B cell (primary cell): ENCODE measurements around the gene SUCLG2. TPM values are rescaled to one million over a fixed set of nuclear protein-coding genes. Genes with fewer than 3 reads are reported as not detected.

ENCODE experiments used
- ATAC-seq: fragments of 200-7000 bp; cut with Tn5 transposase; one replicate; pipeline ENCODE4 v1.10.0; 2021; ENCODE audit warnings: low read depth, mild to moderate bottlenecking, moderate number of reproducible peaks, moderate library complexity
- CTCF ChIA-PET: fragments of 350-600 bp; sonication (Branson Sonifier 250); formaldehyde crosslinking; loops from one replicate; lab custom pipeline; 2021; ENCODE audit warnings: antibody characterized with exemption, inconsistent platforms; lab: Charles Lee
- POLR2A ChIA-PET: fragments of 350-600 bp; sonication (Branson Sonifier 250); formaldehyde crosslinking; loops from one replicate; lab custom pipeline; 2021; ENCODE audit warnings: antibody characterized with exemption; lab: Charles Lee
- DNase-seq: peaks from one replicate; pipeline ENCODE4 v3.0.0; 2013
- H2AFZ ChIP-seq: 2 replicates; pipeline ENCODE4 v1.6.1; 2012; ENCODE audit warnings: mild to moderate bottlenecking, low read depth, low read length; ENCODE audit not compliant: insufficient read depth, poor library complexity, severe bottlenecking
- H3K27ac ChIP-seq, 2 donors: 1 replicate in 1 of 2; 2 replicates in 1 of 2; pipeline ENCODE4 v1.5.1; 2012 to 2013; ENCODE audit warnings: low read length in 2 of 2, mild to moderate bottlenecking in 2 of 2, moderate library complexity in 1 of 2
- H3K27me3 ChIP-seq, 4 experiments: fragments of 200-600 bp in 1 of 4; sonication (generic) in 1 of 4; replicated peaks in 1 of 4; 1 replicate in 2 of 4; 2 replicates in 2 of 4; pipeline versions ENCODE4 v1.6.1 to v1.7.0; 2013 to 2016; ENCODE audit warnings: low read length in 3 of 4, mild to moderate bottlenecking in 2 of 4, mixed read lengths in 1 of 4, moderate library complexity in 1 of 4; ENCODE audit not compliant: insufficient read depth in 4 of 4, control insufficient read depth in 3 of 4; ENCODE audit errors: control extremely low read depth in 1 of 4
- H3K36me3 ChIP-seq, 2 experiments: replicated peaks in 1 of 2; 1 replicate in 1 of 2; 2 replicates in 1 of 2; pipeline versions ENCODE4 v1.6.1 to v1.7.1; 2013; ENCODE audit warnings: low read length in 1 of 2; ENCODE audit not compliant: insufficient read depth in 2 of 2, control insufficient read depth in 1 of 2; ENCODE audit errors: control extremely low read depth in 1 of 2, extremely low read depth in 1 of 2
- H3K4me1 ChIP-seq, 2 donors: fragments of 200-600 bp in 1 of 2; sonication (generic) in 1 of 2; 1 replicate in 1 of 2; 2 replicates in 1 of 2; pipeline versions ENCODE4 v1.5.1 to v1.6.1; 2013 to 2017; ENCODE audit warnings: low read length in 2 of 2; ENCODE audit not compliant: control insufficient read depth in 2 of 2, insufficient read depth in 2 of 2
- H3K4me2 ChIP-seq: replicated peaks from 2 replicates; pipeline ENCODE3; 2012; ENCODE audit warnings: mild to moderate bottlenecking, low read depth, low read length; ENCODE audit not compliant: poor library complexity, severe bottlenecking
- H3K4me3 ChIP-seq, 5 experiments: fragments of 200-600 bp in 1 of 5; sonication (generic) in 1 of 5; 1 replicate in 3 of 5; 2 replicates in 2 of 5; pipeline versions ENCODE4 v1.5.1 to v1.7.0; 2011 to 2016; ENCODE audit warnings: low read length in 4 of 5, mild to moderate bottlenecking in 4 of 5, low read depth in 2 of 5, control low read depth in 1 of 5, moderate library complexity in 1 of 5; ENCODE audit not compliant: insufficient read depth in 1 of 5; ENCODE audit errors: control extremely low read depth in 1 of 5, extremely low read depth in 1 of 5
- H3K79me2 ChIP-seq: fragments of 200-600 bp; sonication (generic); one replicate; pipeline ENCODE4 v1.6.0; 2016; ENCODE audit warnings: low read length; ENCODE audit not compliant: control insufficient read depth, insufficient read depth
- H3K9ac ChIP-seq: fragments of 200-600 bp; sonication (generic); 2 replicates; pipeline ENCODE4 v1.6.1; 2017; ENCODE audit warnings: mild to moderate bottlenecking, low read length, moderate library complexity
- H3K9me3 ChIP-seq, 3 donors: one replicate each; pipeline versions ENCODE4 v1.6.1 to v1.7.1; 2013; ENCODE audit warnings: low read length in 2 of 3; ENCODE audit not compliant: control insufficient read depth in 2 of 3, insufficient read depth in 1 of 3; ENCODE audit errors: control extremely low read depth in 1 of 3
- H4K20me1 ChIP-seq: 2 replicates; pipeline ENCODE4 v1.6.0; 2012; ENCODE audit warnings: mild to moderate bottlenecking, low read length; ENCODE audit not compliant: insufficient read depth, control insufficient read depth, poor library complexity, severe bottlenecking
- H3K27ac Mint-ChIP-seq: one replicate; pipeline ENCODE4 v1.8.0; 2021; ENCODE audit warnings: mixed read lengths
- H3K27me3 Mint-ChIP-seq: one replicate; pipeline ENCODE4 v1.8.0; 2021; ENCODE audit warnings: mixed read lengths
- H3K4me1 Mint-ChIP-seq: one replicate; pipeline ENCODE4 v1.8.0; 2021; ENCODE audit warnings: mixed read lengths
- H3K4me3 Mint-ChIP-seq: one replicate; pipeline ENCODE4 v1.8.0; 2021; ENCODE audit warnings: mixed read lengths
- H3K9me3 Mint-ChIP-seq: one replicate; pipeline ENCODE4 v1.8.0; 2022; ENCODE audit warnings: mixed read lengths; ENCODE audit not compliant: insufficient read depth
- CTCF ChIP-seq: fragments of 200-600 bp; IDR thresholded peaks from one replicate; pipeline ENCODE4 v1.8.0; 2022; ENCODE audit warnings: antibody characterized with exemption, mild to moderate bottlenecking
- EZH2 ChIP-seq: IDR thresholded peaks from 2 replicates; pipeline ENCODE4 v1.6.1; 2012; ENCODE audit warnings: borderline replicate concordance, low read depth, mild to moderate bottlenecking, moderate library complexity, low read length; ENCODE audit not compliant: insufficient read depth, poor library complexity, severe bottlenecking
- WGBS: methylation state at CpG from one replicate; pipeline ENCODE4 v1.1.5; 2013; ENCODE audit warnings: missing lambda C conversion rate; ENCODE audit not compliant: insufficient coverage; 5-methylcytosine and 5-hydroxymethylcytosine counted together
- intact Hi-C: fragments of 100-400 bp; cut with micrococcal nuclease; formaldehyde crosslinking; loops from one replicate; pipeline ENCODE4 v1.10.0; 2022
- polyA plus RNA-seq: library from polyadenylated mRNA; depleted of rRNA; stranded (reverse); fragments of >200 nt; gene quantifications from 2 replicates; pipeline ENCODE4 v1.2.3, GENCODE V29; 2012
- total RNA-seq, 2 donors: library from RNA; stranded (reverse); fragments of 120-200 nt in 1 of 2; gene quantifications; 1 replicate in 1 of 2; 2 replicates in 1 of 2; pipeline versions ENCODE4 v1.2.3 to v1.2.4, GENCODE V29; 2013 to 2022

SUCLG2 gene
- total and polyA plus RNA-seq, 2 donors (not counting 1 experiment from before 2014, with no cell fraction given) = 9.1 to 35.8 TPM

- WGBS = 100% methylated on average over 3 of the region's 4 CpGs
Measured at GRCh38 chr3:67558426-67558825, 96.0 kb downstream of the SUCLG2 start.

GRCh38 chr3:67557848-67558355 is 96.5 kb downstream of the SUCLG2 start:
- no peaks in the 10 kb centered on the region for H3K9me3 Mint-ChIP-seq
- Histone ChIP-seq H3K9me3 (no peaks in the 10 kb centered on the region), H3K36me3 (peaks cover 0 to 19% of the 10 kb centered on the region in 2 experiments), H3K4me1 (no peaks in the 10 kb centered on the region), H2AFZ (no peak overlapping the region), H3K27ac (no peak overlapping the region), H3K4me2 (no peak overlapping the region), H4K20me1 (peaks cover 4% of the 10 kb centered on the region), H3K27me3 (no peaks in the 10 kb centered on the region), H3K79me2 (peaks cover 19% of the 10 kb centered on the region), H3K9ac (no peak overlapping the region), H3K4me3 (no peak overlapping the region)
- ChIA-PET CTCF (interaction anchor here (0.7 kb wide), 1 partner anchor 583 kb away, joined by 5 read pairs; no protein-coding TSS in a partner anchor), POLR2A (no interaction called here)
- H3K4me1 Mint-ChIP-seq = peaks cover 12% of the 10 kb centered on the region
- no peak for TF ChIP-seq CTCF
- no peak for TF ChIP-seq EZH2
- no CpG with 5 or more reads among the region's 3 CpGs for WGBS
- no peak overlapping the region for H3K27ac Mint-ChIP-seq
- no peaks in the 10 kb centered on the region for H3K27me3 Mint-ChIP-seq
- DNase-seq (no peak), ATAC-seq (no peak)
- intact Hi-C loops = no loop called here
- H3K4me3 Mint-ChIP-seq = no peak overlapping the region

More at GRCh38 chr3:67558426-67558825, 96.0 kb downstream of the SUCLG2 start:
- H3K27ac Mint-ChIP-seq = no peak overlapping the region
- Histone ChIP-seq H3K4me1 (no peaks in the 10 kb centered on the region), H3K27ac (no peak overlapping the region), H3K36me3 (peaks cover 3 to 22% of the 10 kb centered on the region in 2 experiments), H3K79me2 (peaks cover 22% of the 10 kb centered on the region), H3K4me2 (no peak overlapping the region), H3K9ac (no peak overlapping the region), H2AFZ (no peak overlapping the region), H3K27me3 (no peaks in the 10 kb centered on the region), H3K9me3 (no peaks in the 10 kb centered on the region), H4K20me1 (no peaks in the 10 kb centered on the region), H3K4me3 (no peak overlapping the region)
- no peak for TF ChIP-seq EZH2
- TF ChIP-seq CTCF = no peak
- intact Hi-C loops = no loop called here
- CTCF ChIA-PET = no interaction called here
- H3K4me3 Mint-ChIP-seq = no peak overlapping the region
- no peaks in the 10 kb centered on the region for H3K9me3 Mint-ChIP-seq
- POLR2A ChIA-PET = no interaction called here
- DNase-seq (no peak), ATAC-seq (no peak)
- H3K27me3 Mint-ChIP-seq = no peaks in the 10 kb centered on the region
- H3K4me1 Mint-ChIP-seq = peaks cover 12% of the 10 kb centered on the region
